SK-N-SH treated with all-trans-retinoic acid at 6 μM for 48 hours (cell line): Measurements from ENCODE around the gene ANK3.

Source experiments
- ATAC-seq: fragments of 200-7000 bp; cut with Tn5 transposase; 3 replicates; pipeline ENCODE4 v1.9.1; 2020; ENCODE audit warnings: mild to moderate bottlenecking, moderate library complexity
- ARNTL ChIP-seq: fragments of 450-650 bp; formaldehyde crosslinking; IDR thresholded peaks from 2 replicates; pipeline ENCODE4 v1.5.0; 2020; ENCODE audit warnings: low read depth, mild to moderate bottlenecking, moderate library complexity, borderline replicate concordance
- BACH2 ChIP-seq: fragments of 250-450 bp; sonication (Bioruptor Pico); IDR thresholded peaks from 2 replicates; pipeline ENCODE4 v1.9.0; 2021; ENCODE audit warnings: mild to moderate bottlenecking, borderline replicate concordance
- CSDC2 ChIP-seq: fragments of 250-450 bp; sonication (Bioruptor Pico); IDR thresholded peaks from 2 replicates; pipeline ENCODE4 v1.5.0; 2020; ENCODE audit warnings: mild to moderate bottlenecking, moderate library complexity
- ESRRG ChIP-seq: fragments of 250-450 bp; sonication (Bioruptor Pico); IDR thresholded peaks from 2 replicates; pipeline ENCODE4 v1.6.1; 2021; ENCODE audit warnings: mild to moderate bottlenecking
- ISL1 ChIP-seq: fragments of 250-450 bp; sonication (Bioruptor Pico); IDR thresholded peaks from 2 replicates; pipeline ENCODE4 v2.1.2; 2022; ENCODE audit warnings: mild to moderate bottlenecking, moderate library complexity
- OSR1 ChIP-seq: fragments of 250-450 bp; sonication (Bioruptor Pico); IDR thresholded peaks from 2 replicates; pipeline ENCODE4 v1.8.0; 2022; ENCODE audit warnings: moderate library complexity, mild to moderate bottlenecking, inconsistent platforms
- PPARA ChIP-seq: fragments of 250-450 bp; sonication (Bioruptor Pico); IDR thresholded peaks from 2 replicates; pipeline ENCODE4 v1.5.0; 2020; ENCODE audit warnings: mild to moderate bottlenecking, borderline replicate concordance
- RARB ChIP-seq: fragments of 250-450 bp; sonication (Bioruptor Pico); IDR thresholded peaks from 2 replicates; pipeline ENCODE4 v1.8.0; 2021; ENCODE audit warnings: mild to moderate bottlenecking, moderate library complexity
- SNAI2 ChIP-seq: fragments of 250-450 bp; sonication (Bioruptor Pico); IDR thresholded peaks from 2 replicates; pipeline ENCODE4 v1.5.0; 2020; ENCODE audit warnings: mild to moderate bottlenecking, moderate library complexity
- TCF4 ChIP-seq: fragments of 250-450 bp; sonication (Bioruptor Pico); IDR thresholded peaks from 2 replicates; pipeline ENCODE4 v1.8.0; 2021; ENCODE audit warnings: mild to moderate bottlenecking, moderate library complexity, borderline replicate concordance
- TOX ChIP-seq: fragments of 250-450 bp; sonication (Bioruptor Pico); IDR thresholded peaks from 2 replicates; pipeline ENCODE4 v1.8.0; 2021; ENCODE audit warnings: mild to moderate bottlenecking, moderate library complexity, borderline replicate concordance
- ZC3H10 ChIP-seq: fragments of 250-450 bp; sonication (Bioruptor Pico); IDR thresholded peaks from 2 replicates; pipeline ENCODE4 v1.5.1; 2021; ENCODE audit warnings: mild to moderate bottlenecking, moderate library complexity
- ZFP3 ChIP-seq: fragments of 250-450 bp; sonication (Bioruptor Pico); IDR thresholded peaks from 2 replicates; pipeline ENCODE4 v1.5.0; 2020; ENCODE audit warnings: mild to moderate bottlenecking, moderate library complexity
- ZFP30 ChIP-seq: fragments of 450-650 bp; formaldehyde crosslinking; IDR thresholded peaks from 2 replicates; pipeline ENCODE4 v1.5.0; 2022; ENCODE audit warnings: mild to moderate bottlenecking, moderate library complexity
- TF ChIP-seq, protein P1 (sequence below): fragments of 250-450 bp; sonication (Bioruptor Pico); IDR thresholded peaks from 2 replicates; pipeline ENCODE4 v1.5.1; 2021; ENCODE audit warnings: mild to moderate bottlenecking, moderate library complexity
- TF ChIP-seq, protein P2 (sequence below): fragments of 250-450 bp; sonication (Bioruptor Pico); IDR thresholded peaks from 2 replicates; pipeline ENCODE4 v1.5.0; 2020; ENCODE audit warnings: mild to moderate bottlenecking, moderate library complexity
- TF ChIP-seq, protein P3 (sequence below): fragments of 250-450 bp; sonication (Bioruptor Pico); IDR thresholded peaks from 2 replicates; pipeline ENCODE4 v1.8.0; 2020; ENCODE audit warnings: mild to moderate bottlenecking, moderate library complexity, borderline replicate concordance
- TF ChIP-seq, protein P4 (sequence below): fragments of 250-450 bp; sonication (Bioruptor Pico); IDR thresholded peaks from 2 replicates; pipeline ENCODE4 v1.8.0; 2021; ENCODE audit warnings: low read depth, mild to moderate bottlenecking, moderate library complexity, borderline replicate concordance
- TF ChIP-seq, protein P5 (sequence below): fragments of 250-450 bp; sonication (Bioruptor Pico); IDR thresholded peaks from 2 replicates; pipeline ENCODE4 v1.5.1; 2020; ENCODE audit warnings: low read depth, mild to moderate bottlenecking, moderate library complexity

ANK3 gene

GRCh38 chr10:60388116-60388625 is 1.5 kb downstream of the ANK3 start:
- TF ChIP-seq ARNTL (CRISPR knock-in tag) (no peak), TOX (CRISPR knock-in tag) (no peak), BACH2 (CRISPR knock-in tag) (no peak), ZFP3 (CRISPR knock-in tag) (no peak), ISL1 (CRISPR knock-in tag) (no peak), ZC3H10 (CRISPR knock-in tag) (no peak), PPARA (no peak), SNAI2 (CRISPR knock-in tag) (no peak), RARB (CRISPR knock-in tag) (no peak), TCF4 (CRISPR knock-in tag) (no peak)
- TF ChIP-seq, protein P1, sequence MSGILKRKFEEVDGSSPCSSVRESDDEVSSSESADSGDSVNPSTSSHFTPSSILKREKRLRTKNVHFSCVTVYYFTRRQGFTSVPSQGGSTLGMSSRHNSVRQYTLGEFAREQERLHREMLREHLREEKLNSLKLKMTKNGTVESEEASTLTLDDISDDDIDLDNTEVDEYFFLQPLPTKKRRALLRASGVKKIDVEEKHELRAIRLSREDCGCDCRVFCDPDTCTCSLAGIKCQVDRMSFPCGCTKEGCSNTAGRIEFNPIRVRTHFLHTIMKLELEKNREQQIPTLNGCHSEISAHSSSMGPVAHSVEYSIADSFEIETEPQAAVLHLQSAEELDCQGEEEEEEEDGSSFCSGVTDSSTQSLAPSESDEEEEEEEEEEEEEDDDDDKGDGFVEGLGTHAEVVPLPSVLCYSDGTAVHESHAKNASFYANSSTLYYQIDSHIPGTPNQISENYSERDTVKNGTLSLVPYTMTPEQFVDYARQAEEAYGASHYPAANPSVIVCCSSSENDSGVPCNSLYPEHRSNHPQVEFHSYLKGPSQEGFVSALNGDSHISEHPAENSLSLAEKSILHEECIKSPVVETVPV (CRISPR knock-in tag) = no peak
- TF ChIP-seq, protein P2, sequence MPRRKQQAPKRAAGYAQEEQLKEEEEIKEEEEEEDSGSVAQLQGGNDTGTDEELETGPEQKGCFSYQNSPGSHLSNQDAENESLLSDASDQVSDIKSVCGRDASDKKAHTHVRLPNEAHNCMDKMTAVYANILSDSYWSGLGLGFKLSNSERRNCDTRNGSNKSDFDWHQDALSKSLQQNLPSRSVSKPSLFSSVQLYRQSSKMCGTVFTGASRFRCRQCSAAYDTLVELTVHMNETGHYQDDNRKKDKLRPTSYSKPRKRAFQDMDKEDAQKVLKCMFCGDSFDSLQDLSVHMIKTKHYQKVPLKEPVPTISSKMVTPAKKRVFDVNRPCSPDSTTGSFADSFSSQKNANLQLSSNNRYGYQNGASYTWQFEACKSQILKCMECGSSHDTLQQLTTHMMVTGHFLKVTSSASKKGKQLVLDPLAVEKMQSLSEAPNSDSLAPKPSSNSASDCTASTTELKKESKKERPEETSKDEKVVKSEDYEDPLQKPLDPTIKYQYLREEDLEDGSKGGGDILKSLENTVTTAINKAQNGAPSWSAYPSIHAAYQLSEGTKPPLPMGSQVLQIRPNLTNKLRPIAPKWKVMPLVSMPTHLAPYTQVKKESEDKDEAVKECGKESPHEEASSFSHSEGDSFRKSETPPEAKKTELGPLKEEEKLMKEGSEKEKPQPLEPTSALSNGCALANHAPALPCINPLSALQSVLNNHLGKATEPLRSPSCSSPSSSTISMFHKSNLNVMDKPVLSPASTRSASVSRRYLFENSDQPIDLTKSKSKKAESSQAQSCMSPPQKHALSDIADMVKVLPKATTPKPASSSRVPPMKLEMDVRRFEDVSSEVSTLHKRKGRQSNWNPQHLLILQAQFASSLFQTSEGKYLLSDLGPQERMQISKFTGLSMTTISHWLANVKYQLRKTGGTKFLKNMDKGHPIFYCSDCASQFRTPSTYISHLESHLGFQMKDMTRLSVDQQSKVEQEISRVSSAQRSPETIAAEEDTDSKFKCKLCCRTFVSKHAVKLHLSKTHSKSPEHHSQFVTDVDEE = no peak
- ATAC-seq = no peak

DNA sequence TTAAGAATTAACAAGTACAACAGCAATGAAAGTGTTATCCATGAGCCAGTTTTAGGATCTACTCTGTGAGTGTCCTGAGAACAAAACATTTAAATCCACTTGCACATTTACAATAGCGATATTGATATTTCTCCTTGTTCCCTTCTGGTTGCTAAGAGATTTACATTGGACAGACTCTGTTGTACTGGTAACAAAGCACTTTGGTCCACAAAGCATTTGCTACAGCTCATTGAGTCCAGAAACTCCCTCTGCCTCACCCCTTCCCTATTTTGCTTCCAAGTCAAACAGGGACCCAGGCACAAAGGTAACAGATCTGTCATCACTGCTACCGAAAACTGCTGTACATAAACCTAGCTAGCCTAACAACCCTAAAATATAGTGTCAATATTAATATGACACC is 2.1 kb downstream of the ANK3 start:
- no peak for ATAC-seq
- TF ChIP-seq ESRRG (CRISPR knock-in tag) (no peak), ISL1 (CRISPR knock-in tag) (no peak), TCF4 (CRISPR knock-in tag) (no peak), PPARA (no peak), CSDC2 (no peak), ZFP30 (CRISPR knock-in tag) (no peak), TOX (CRISPR knock-in tag) (no peak), SNAI2 (CRISPR knock-in tag) (no peak), ARNTL (CRISPR knock-in tag) (no peak), ZFP3 (CRISPR knock-in tag) (no peak), ZC3H10 (CRISPR knock-in tag) (no peak), OSR1 (CRISPR knock-in tag) (no peak)
- TF ChIP-seq, protein P3, sequence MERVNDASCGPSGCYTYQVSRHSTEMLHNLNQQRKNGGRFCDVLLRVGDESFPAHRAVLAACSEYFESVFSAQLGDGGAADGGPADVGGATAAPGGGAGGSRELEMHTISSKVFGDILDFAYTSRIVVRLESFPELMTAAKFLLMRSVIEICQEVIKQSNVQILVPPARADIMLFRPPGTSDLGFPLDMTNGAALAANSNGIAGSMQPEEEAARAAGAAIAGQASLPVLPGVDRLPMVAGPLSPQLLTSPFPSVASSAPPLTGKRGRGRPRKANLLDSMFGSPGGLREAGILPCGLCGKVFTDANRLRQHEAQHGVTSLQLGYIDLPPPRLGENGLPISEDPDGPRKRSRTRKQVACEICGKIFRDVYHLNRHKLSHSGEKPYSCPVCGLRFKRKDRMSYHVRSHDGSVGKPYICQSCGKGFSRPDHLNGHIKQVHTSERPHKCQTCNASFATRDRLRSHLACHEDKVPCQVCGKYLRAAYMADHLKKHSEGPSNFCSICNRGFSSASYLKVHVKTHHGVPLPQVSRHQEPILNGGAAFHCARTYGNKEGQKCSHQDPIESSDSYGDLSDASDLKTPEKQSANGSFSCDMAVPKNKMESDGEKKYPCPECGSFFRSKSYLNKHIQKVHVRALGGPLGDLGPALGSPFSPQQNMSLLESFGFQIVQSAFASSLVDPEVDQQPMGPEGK (CRISPR knock-in tag) = no peak
- TF ChIP-seq, protein P4, sequence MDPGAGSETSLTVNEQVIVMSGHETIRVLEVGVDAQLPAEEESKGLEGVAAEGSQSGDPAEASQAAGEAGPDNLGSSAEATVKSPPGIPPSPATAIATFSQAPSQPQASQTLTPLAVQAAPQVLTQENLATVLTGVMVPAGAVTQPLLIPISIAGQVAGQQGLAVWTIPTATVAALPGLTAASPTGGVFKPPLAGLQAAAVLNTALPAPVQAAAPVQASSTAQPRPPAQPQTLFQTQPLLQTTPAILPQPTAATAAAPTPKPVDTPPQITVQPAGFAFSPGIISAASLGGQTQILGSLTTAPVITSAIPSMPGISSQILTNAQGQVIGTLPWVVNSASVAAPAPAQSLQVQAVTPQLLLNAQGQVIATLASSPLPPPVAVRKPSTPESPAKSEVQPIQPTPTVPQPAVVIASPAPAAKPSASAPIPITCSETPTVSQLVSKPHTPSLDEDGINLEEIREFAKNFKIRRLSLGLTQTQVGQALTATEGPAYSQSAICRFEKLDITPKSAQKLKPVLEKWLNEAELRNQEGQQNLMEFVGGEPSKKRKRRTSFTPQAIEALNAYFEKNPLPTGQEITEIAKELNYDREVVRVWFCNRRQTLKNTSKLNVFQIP (CRISPR knock-in tag) = no peak
- TF ChIP-seq, protein P1 (CRISPR knock-in tag) = no peak
- TF ChIP-seq, protein P5, sequence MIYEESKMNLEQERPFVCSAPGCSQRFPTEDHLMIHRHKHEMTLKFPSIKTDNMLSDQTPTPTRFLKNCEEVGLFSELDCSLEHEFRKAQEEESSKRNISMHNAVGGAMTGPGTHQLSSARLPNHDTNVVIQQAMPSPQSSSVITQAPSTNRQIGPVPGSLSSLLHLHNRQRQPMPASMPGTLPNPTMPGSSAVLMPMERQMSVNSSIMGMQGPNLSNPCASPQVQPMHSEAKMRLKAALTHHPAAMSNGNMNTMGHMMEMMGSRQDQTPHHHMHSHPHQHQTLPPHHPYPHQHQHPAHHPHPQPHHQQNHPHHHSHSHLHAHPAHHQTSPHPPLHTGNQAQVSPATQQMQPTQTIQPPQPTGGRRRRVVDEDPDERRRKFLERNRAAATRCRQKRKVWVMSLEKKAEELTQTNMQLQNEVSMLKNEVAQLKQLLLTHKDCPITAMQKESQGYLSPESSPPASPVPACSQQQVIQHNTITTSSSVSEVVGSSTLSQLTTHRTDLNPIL = no peak
- TF ChIP-seq, protein P2 = no peak
